ENCODE data around the gene METTL8. TPM values are rescaled to one million over a fixed set of nuclear protein-coding genes. Genes with fewer than 3 reads are reported as not detected.
"Not testable (repeated sequence)": the region's sequence is repeated elsewhere in the genome, so short reads cannot be mapped to it uniquely, and the experiment has no call there.

The METTL8 gene
- total RNA-seq, 1 donor from 2014 or later = 26.7 TPM

GRCh38 chr2:171430516-171431410 lies 3.0 kb downstream of the METTL8 start:
- Histone ChIP-seq H3K36me3 (ENCODE audit: control insufficient read depth, insufficient read depth, low read length) (no peaks in the 10 kb centered on the region), H3K4me3 (ENCODE audit: low read depth, low read length) (no peak overlapping the region), H3K27me3 (ENCODE audit: control insufficient read depth, insufficient read depth, low read length) (no peaks in the 10 kb centered on the region)
- TF ChIP-seq, protein P1, sequence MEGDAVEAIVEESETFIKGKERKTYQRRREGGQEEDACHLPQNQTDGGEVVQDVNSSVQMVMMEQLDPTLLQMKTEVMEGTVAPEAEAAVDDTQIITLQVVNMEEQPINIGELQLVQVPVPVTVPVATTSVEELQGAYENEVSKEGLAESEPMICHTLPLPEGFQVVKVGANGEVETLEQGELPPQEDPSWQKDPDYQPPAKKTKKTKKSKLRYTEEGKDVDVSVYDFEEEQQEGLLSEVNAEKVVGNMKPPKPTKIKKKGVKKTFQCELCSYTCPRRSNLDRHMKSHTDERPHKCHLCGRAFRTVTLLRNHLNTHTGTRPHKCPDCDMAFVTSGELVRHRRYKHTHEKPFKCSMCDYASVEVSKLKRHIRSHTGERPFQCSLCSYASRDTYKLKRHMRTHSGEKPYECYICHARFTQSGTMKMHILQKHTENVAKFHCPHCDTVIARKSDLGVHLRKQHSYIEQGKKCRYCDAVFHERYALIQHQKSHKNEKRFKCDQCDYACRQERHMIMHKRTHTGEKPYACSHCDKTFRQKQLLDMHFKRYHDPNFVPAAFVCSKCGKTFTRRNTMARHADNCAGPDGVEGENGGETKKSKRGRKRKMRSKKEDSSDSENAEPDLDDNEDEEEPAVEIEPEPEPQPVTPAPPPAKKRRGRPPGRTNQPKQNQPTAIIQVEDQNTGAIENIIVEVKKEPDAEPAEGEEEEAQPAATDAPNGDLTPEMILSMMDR (IDR thresholded peaks at IDR 0.05; ENCODE audit: insufficient read depth, low read length, poor library complexity, severe bottlenecking) = no peak
- no peak for DNase-seq (ENCODE audit: low read depth)

DNA sequence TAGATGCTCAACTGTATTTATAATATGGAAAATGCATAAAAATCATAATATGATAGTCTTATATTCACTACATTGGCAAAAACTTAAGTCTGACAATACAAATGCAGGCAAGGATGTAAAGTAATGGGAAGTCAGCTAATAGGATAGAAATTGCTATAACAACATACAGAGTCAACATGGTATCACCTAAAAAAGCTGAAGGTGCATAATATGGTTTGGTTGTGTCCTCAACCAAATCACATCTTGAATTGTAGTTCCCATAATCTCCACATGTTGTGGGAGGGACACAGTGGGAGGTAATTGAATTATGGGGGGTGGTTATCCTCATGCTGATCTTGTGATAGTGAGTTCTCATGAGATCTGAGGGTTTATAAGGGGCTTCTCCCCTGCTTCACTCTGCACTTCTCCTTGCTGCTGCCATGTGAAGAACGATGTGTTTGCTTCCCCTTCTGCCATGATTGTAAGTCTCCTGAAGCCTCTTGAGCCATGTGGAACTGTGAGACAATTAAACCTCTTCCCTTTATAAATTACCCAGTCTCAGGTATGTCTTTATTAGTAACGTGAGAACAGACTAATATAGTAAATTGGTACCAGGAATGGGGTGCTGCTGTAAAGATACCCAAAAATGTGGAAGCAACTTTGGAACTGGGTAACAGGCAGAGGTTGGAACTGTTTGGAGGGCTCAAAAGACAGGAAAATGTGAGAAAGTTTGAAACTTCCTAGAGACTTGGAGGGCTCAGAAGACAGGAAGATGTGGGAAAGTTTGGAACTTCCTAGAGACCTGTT lies 10.9 kb downstream of the METTL8 start:
- H3K36me3 ChIP-seq (ENCODE audit: control insufficient read depth, insufficient read depth, low read length); H3K4me3 ChIP-seq (ENCODE audit: low read depth, low read length); H3K27me3 ChIP-seq (ENCODE audit: control insufficient read depth, insufficient read depth, low read length); DNase-seq (ENCODE audit: low read depth): not testable (repeated sequence)

GRCh38 chr2:171420728-171421563 lies 12.8 kb downstream of the METTL8 start:
- TF ChIP-seq, protein P1 (IDR thresholded peaks at IDR 0.05; ENCODE audit: insufficient read depth, low read length, poor library complexity, severe bottlenecking) = no peak
- Histone ChIP-seq H3K36me3 (ENCODE audit: control insufficient read depth, insufficient read depth, low read length) (no peaks in the 10 kb centered on the region), H3K27me3 (ENCODE audit: control insufficient read depth, insufficient read depth, low read length) (no peaks in the 10 kb centered on the region), H3K4me3 (ENCODE audit: low read depth, low read length) (no peak overlapping the region)
- no peak for DNase-seq (ENCODE audit: low read depth)

DNA sequence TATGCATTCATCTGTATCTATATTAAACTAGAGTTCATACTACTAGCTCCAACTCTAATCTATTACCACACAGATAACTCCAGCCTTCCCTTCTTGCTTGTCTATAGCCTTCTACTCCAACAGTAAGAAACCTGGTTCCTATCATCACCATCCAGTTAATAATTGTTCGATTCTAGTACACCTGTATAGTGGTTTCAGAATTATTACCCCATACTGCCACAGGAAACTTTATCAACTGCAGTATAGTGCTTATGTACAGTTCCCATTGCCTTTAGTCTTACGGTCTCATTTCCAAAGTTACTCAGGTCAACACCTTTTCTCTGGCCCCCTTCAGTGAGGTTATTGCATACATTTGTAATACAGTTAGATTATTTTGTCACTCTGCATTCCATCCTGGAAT lies 14.5 kb downstream of the METTL8 start:
- Histone ChIP-seq H3K36me3 (ENCODE audit: control insufficient read depth, insufficient read depth, low read length) (no peaks in the 10 kb centered on the region), H3K27me3 (ENCODE audit: control insufficient read depth, insufficient read depth, low read length) (no peaks in the 10 kb centered on the region), H3K4me3 (ENCODE audit: low read depth, low read length) (no peak overlapping the region)
- TF ChIP-seq, protein P1 (IDR thresholded peaks at IDR 0.05; ENCODE audit: insufficient read depth, low read length, poor library complexity, severe bottlenecking) = no peak
- DNase-seq (ENCODE audit: low read depth) = no peak

DNA sequence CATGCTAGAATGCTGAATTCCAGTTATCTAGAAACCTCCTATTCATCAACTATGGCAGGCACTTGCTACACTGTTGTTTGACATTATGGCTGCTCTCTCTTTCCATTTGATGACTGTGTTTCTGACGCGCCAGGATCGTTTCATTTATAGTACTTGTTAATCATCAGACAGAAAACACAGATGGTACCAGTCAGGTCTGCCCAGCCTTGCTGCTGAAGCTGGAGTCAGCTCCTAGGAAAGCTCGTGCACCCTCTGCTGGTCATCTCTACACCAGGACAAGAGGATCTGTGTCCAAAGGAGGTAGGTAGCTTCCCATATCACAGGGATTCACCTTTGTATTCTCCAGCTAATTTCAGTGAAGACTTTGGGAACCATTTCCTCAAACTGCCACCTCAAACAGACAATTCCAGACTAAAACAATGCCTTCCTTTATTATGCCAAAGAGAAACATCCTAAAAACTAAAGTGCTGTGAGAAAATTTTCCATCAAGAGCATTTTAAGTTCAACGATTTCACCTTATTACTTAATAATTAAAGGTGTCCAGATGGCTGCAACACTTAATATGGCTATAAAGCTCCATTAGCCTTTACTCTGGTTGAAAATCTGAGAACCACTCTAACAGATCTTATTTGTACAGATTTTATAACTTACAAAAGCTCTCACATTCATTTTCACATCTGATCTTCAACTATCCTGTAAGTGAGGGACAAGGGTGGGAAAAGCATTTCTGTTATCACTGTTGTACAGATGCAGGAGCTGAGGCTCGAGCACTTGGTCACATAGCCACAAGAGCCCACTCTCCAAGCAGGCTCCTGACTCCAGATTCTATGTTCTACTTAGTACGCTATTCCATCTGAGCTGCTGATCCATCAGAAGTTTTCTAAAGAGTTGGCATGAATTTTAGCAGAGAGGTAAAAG lies 17.5 kb downstream of the METTL8 start:
- no peaks in the 10 kb centered on the region for H3K36me3 ChIP-seq (ENCODE audit: control insufficient read depth, insufficient read depth, low read length)
- DNase-seq (ENCODE audit: low read depth) = peak; percentile 94
- H3K27me3 ChIP-seq (ENCODE audit: control insufficient read depth, insufficient read depth, low read length) = no peaks in the 10 kb centered on the region
- no peak overlapping the region for H3K4me3 ChIP-seq (ENCODE audit: low read depth, low read length)
- TF ChIP-seq, protein P1 (IDR thresholded peaks at IDR 0.05; ENCODE audit: insufficient read depth, low read length, poor library complexity, severe bottlenecking) = peak; percentile 87

- H3K4me3 ChIP-seq (ENCODE audit: low read depth, low read length); H3K27me3 ChIP-seq (ENCODE audit: control insufficient read depth, insufficient read depth, low read length); DNase-seq (ENCODE audit: low read depth); H3K36me3 ChIP-seq (ENCODE audit: control insufficient read depth, insufficient read depth, low read length): not testable (repeated sequence)
Observed at GRCh38 chr2:171414645-171415044, 19.1 kb downstream of the METTL8 start.

All from kidney epithelial cell (primary cell).